Occipital lobe (tissue), 3 donors: ENCODE measurements around the gene COA3. TPM values are rescaled to one million over a fixed set of nuclear protein-coding genes. Genes with fewer than 3 reads are reported as not detected.

ENCODE experiments used
- DNase-seq: peaks from one replicate; lab custom pipeline; 2025; lab: John Stamatoyannopoulos, UW
- small RNA-seq: library from RNA; depleted of rRNA; stranded (forward); fragments of <200 nt; gene quantifications from one replicate; pipeline ENCODE3, GENCODE V24; 2014
- total RNA-seq: library from RNA; depleted of rRNA; stranded (reverse); fragments of >200 nt; gene quantifications from one replicate; pipeline ENCODE4 v1.2.3, GENCODE V29; 2014

The COA3 gene
- total RNA-seq, 1 donor from 2014 or later = 61.8 TPM

DNA sequence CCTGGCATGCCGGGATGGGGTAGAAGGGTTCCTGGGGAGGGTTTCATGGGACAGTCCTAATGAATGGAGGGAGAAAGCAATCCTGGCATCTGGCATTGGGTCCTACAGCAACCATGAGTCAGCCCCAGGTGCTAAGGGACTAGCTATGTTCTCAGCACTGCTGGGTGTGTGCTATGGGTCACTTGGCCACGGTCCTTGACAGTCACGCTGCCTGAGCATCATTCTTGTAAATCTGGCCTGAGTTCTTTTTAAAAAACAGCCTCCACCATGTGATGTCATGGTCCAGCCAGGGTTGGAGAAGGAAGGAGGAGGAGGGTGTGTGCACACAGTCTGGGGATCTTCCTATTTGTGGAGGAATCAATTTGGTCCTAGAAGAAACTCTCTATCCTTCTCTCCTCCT lies 43.7 kb downstream of the COA3 start:
- no peak for DNase-seq

DNA sequence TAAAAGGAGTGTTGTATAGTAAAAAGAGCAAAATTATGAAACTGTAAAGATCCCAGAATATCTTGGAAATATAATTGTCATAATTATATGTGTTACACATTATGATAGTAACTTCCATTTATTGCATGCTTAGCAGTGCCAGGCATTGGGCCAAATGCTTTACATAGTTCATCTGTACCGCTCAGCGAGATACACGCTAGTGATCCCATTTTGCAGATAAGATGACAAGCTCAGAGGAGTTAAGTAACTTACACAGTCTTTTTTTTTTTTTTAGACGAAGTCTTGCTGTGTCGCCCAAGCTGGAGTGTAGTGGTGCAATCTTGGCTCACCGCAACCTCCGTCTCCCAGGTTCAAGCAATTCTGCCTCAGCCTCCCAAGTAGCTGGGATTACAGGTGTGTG lies 46.9 kb downstream of the COA3 start:
- no peak for DNase-seq

DNA sequence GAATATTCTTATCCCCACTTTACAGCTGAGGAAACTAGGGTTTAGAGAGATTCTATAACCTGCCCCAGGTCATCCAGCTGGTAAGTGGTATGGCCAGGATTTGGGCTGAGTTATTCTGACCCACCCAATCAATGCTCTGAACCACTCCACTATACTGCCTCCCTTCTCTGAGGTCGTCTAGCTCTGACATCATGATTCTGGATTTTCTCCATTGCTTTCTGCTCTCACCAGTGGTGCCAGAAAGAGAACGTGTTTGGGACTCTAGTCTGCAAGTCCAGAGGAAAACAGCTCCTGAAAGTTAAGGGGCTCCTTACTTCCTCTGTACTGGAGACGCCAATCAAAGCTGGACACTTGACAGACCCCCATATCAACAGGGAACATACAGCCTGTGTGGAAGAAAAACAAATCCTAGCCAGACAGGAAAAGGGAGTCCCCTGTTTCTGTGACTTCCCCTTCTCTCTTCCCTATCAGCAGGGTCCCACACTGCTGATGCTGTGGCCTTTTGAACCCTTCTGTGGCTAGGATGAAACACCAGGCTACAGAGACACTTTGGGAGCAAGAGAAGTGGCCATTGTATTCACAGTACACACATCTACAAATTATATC lies 47.7 kb downstream of the COA3 start:
- DNase-seq = no peak

DNA sequence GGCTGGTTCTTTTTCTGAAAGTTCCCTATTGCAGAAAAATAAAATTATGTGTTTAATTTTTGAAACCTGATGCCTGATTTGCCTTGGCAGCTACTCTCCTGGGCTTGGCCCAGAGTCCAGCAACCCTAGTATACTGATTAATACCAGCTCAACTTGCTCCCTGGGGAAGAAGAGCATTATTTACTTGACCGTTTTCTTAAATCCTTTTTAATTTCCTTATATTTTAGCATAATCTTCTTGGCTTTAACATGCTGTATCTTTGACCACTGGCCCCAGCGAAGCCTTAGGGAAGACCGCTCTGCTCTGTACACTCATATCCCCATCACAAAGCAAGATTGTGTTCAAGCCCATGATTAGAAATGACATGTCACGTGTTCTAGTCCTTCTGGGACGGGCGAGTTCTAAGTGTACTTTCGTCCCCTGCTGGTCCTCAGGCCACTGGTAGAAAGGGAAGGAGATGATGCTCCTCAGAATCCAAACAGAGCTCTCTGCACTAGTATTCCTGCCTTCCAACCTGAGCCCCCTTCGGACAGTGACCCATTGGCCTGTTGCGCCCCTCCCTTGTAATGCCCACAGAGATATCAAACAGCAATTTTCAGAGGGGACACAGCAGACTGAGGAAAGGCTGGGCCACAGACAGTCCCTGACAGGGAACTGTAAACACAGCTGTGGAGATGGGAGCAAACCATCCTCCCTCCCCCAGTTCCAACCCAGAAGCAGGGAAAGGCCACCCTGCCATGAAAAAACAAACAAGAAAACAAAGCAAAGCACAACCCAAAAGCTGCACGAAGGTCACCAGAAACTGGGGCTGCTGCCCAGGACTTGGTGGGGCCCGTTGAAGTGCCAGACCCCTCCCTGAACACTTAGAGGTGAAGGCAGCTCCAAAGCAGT lies 49.4 kb downstream of the COA3 start:
- DNase-seq = no peak

DNA sequence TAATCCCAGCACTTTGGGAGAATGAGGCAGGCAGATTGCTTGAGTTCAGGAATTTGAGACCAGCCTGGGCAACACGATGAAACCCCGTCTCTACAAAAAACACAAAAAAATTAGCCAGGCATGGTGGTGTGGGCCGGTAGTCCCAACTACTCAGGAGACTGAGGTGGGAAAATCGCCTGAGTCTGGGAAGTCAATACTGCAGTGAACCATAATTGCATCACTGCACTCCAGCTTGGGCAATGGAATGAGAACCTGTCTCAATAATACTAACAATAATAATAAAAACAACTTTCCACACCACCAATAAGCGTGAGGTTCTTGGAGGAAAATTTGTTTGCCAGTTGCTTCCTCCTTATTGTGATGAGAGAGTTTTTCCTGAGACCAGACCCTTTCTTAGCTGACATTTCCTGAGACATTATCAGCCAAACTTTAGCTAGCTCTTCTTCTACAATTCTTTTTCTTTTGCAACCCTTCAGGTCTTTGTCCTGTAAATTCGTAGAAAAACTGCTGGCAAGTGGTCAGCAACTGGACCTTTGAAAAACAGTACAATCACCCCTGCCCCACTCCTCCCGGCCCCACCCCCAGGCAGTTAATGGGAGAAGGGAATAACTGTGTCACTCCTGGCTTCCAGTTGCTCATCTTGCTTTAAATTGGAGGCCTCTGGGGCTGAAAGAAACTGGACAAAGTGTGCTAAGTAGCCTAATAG lies 50.1 kb downstream of the COA3 start:
- DNase-seq = no peak

Small RNA genes lying within 50 kb of the gene (small RNA-seq; reads per million reads assigned to genes)
- not detected for gene HMGN2P15
- not detected for gene MIR6781

Other genes starting within 250 kb of the COA3 start
- gene HSD17B1, start 245.8 kb downstream of the COA3 start, total RNA-seq = 0.62 TPM
- 3.6 TPM for gene COASY, start 236.6 kb downstream of the COA3 start, total RNA-seq
- 25.1 TPM for gene MLX, start 231.6 kb downstream of the COA3 start, total RNA-seq
- gene PSMC3IP, start 221.0 kb downstream of the COA3 start, total RNA-seq = 6.6 TPM
- 54.9 TPM for gene RETREG3, start 189.3 kb downstream of the COA3 start, total RNA-seq
- 10.3 TPM for gene TUBG1, start 189.0 kb downstream of the COA3 start, total RNA-seq
- gene TUBG2, start 139.4 kb downstream of the COA3 start, total RNA-seq = 9.4 TPM
- 2.8 TPM for gene PLEKHH3, start 121.7 kb downstream of the COA3 start, total RNA-seq
- gene CCR10, start 116.9 kb downstream of the COA3 start, total RNA-seq = 0.47 TPM
- gene CNTNAP1, start 116.2 kb downstream of the COA3 start, total RNA-seq = 7.5 TPM
- gene EZH1, start 53.7 kb downstream of the COA3 start, total RNA-seq = 23.2 TPM
- 14.3 TPM for gene RAMP2, start 37.5 kb downstream of the COA3 start, total RNA-seq
- 24.5 TPM for gene VPS25, start 25.3 kb downstream of the COA3 start, total RNA-seq
- gene WNK4, start 18.1 kb downstream of the COA3 start, total RNA-seq = 0.31 TPM
- 0.47 TPM for gene CNTD1, start 157 bp upstream of the COA3 start, total RNA-seq
- 57.7 TPM for gene BECN1, start 25.6 kb upstream of the COA3 start, total RNA-seq
- 39.8 TPM for gene PSME3, start 34.7 kb upstream of the COA3 start, total RNA-seq
- gene AOC2, start 45.9 kb upstream of the COA3 start, total RNA-seq = 0.78 TPM
- 0.16 TPM for gene AOC3, start 52.5 kb upstream of the COA3 start, total RNA-seq
- not detected for gene G6PC1, start 102.1 kb upstream of the COA3 start, total RNA-seq
- 26.8 TPM for gene AARSD1, start 165.8 kb upstream of the COA3 start, total RNA-seq
- 1.2 TPM for gene PTGES3L, start 181.4 kb upstream of the COA3 start, total RNA-seq
- 13.3 TPM for gene RUNDC1, start 181.9 kb upstream of the COA3 start, total RNA-seq
- gene RPL27, start 199.7 kb upstream of the COA3 start, total RNA-seq = 891 TPM
- gene IFI35, start 208.1 kb upstream of the COA3 start, total RNA-seq = 2.5 TPM
- 58.3 TPM for gene VAT1, start 223.7 kb upstream of the COA3 start, total RNA-seq
- gene RND2, start 226.5 kb upstream of the COA3 start, total RNA-seq = 3.6 TPM